ENCODE data around the gene C12orf60. TPM values are rescaled to one million over a fixed set of nuclear protein-coding genes. Genes with fewer than 3 reads are reported as not detected.
A peak's percentile ranks its signal among the peaks of the same experiment; 100 is the strongest.

C12orf60 gene
- total RNA-seq, 4 donors from 2014 or later = 0.31 to 0.83 TPM; not detected in 2

DNA sequence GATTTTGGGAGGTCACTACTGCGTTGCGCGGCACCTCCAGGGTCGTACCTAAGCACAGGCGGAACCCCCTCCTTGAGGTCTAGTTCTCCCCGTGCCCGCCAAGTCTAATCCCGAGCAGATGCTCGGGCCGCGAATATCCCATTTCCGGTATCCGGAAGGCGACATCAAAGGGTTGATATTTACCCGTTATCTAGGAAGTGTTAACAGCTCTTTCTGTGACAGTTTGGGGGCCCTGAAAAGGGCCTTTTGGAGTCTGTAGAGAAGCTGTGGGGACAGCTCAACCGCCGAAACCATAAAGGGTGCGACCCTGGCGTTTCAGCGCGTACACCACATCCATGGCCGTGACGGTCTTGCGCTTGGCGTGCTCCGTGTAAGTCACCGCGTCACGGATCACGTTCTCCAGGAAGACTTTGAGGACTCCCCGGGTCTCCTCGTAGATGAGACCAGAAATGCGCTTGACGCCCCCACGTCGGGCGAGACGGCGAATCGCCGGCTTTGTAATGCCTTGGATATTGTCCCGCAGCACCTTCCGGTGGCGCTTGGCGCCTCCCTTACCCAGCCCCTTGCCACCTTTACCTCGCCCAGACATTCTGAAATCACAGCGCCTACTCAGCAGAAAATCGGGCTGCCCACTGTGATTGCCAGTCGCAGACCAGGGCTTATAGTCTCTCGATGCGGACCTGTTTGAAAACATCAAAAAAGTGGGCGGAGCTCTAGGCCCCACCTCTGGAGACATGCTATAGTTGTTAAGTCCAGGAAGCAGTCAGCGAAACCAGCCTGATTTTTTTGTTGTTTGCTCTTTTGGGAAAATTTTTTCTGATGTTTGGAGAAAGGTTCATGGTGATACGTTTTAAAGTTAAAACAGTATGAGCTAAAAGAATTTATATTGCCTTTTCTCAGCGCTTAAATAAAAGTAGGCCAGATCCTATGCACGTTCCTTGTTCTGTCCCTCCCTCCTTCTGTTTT lies 32.7 kb upstream of the C12orf60 start:
- TF ChIP-seq, protein P1, sequence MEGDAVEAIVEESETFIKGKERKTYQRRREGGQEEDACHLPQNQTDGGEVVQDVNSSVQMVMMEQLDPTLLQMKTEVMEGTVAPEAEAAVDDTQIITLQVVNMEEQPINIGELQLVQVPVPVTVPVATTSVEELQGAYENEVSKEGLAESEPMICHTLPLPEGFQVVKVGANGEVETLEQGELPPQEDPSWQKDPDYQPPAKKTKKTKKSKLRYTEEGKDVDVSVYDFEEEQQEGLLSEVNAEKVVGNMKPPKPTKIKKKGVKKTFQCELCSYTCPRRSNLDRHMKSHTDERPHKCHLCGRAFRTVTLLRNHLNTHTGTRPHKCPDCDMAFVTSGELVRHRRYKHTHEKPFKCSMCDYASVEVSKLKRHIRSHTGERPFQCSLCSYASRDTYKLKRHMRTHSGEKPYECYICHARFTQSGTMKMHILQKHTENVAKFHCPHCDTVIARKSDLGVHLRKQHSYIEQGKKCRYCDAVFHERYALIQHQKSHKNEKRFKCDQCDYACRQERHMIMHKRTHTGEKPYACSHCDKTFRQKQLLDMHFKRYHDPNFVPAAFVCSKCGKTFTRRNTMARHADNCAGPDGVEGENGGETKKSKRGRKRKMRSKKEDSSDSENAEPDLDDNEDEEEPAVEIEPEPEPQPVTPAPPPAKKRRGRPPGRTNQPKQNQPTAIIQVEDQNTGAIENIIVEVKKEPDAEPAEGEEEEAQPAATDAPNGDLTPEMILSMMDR (IDR thresholded peaks at IDR 0.05) = no peak
- TF ChIP-seq POLR2AphosphoS5 (IDR thresholded peaks at IDR 0.05) = peak; percentile 86 to 96 (median 96)
- no peak for TF ChIP-seq EP300 (IDR thresholded peaks at IDR 0.05)
- TF ChIP-seq POLR2A (IDR thresholded peaks at IDR 0.05) = peak; percentile 86 to 93
- Histone ChIP-seq H3K27me3 (no peaks in the 10 kb centered on the region), H3K4me3 (peak overlapping the region; percentile 86), H3K27ac (peak overlapping the region; percentile 97), H3K9me3 (no peaks in the 10 kb centered on the region), H3K4me1 (peaks cover 38% of the 10 kb centered on the region), H3K36me3 (no peaks in the 10 kb centered on the region)
- peak; percentile 96 to 97 for DNase-seq (ENCODE audit: low spot score in 2 of 2)
- 0% methylated on average over 27 of the region's 56 CpGs for WGBS

GRCh38 chr12:14771651-14772137 lies 31.8 kb upstream of the C12orf60 start:
- no peaks in the 10 kb centered on the region for H3K9me3 ChIP-seq
- H3K27me3 ChIP-seq = no peaks in the 10 kb centered on the region
- DNase-seq (ENCODE audit: low spot score in 2 of 2) = no peak
- no peaks in the 10 kb centered on the region for H3K36me3 ChIP-seq
- H3K4me1 ChIP-seq = peaks cover 47% of the 10 kb centered on the region
- peak overlapping the region; percentile 86 for H3K4me3 ChIP-seq
- 23% methylated on average over 6 of the region's 6 CpGs for WGBS
- peak overlapping the region; percentile 97 for H3K27ac ChIP-seq
- TF ChIP-seq POLR2AphosphoS5 (IDR thresholded peaks at IDR 0.05) (no peak), POLR2A (IDR thresholded peaks at IDR 0.05) (no peak), EP300 (IDR thresholded peaks at IDR 0.05) (no peak)
- TF ChIP-seq, protein P1 (IDR thresholded peaks at IDR 0.05) = no peak

DNA sequence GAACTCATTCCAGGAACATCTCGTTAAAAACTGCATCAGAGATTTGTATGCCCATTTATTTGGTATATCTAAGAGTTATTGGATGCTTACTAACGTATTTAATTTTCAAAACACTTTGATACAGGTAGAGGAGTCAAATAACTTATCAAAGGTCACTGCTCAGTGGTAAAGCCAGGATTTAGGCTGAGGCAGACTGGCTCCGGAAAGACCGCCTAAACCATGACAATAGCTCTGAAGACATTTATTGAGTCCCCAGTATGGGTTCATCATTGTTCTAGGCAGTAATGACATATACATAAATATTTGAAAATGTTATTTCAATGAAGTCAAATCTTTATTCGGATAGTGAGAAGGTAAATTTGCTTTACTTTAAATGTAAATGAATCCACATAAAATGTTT lies 30.5 kb upstream of the C12orf60 start:
- no peaks in the 10 kb centered on the region for H3K36me3 ChIP-seq
- H3K9me3 ChIP-seq = no peaks in the 10 kb centered on the region
- TF ChIP-seq, protein P1 (IDR thresholded peaks at IDR 0.05) = no peak
- no peak for TF ChIP-seq POLR2AphosphoS5 (IDR thresholded peaks at IDR 0.05)
- no peak for TF ChIP-seq EP300 (IDR thresholded peaks at IDR 0.05)
- TF ChIP-seq POLR2A (IDR thresholded peaks at IDR 0.05) = no peak
- H3K4me1 ChIP-seq = peaks cover 47% of the 10 kb centered on the region
- H3K27me3 ChIP-seq = no peaks in the 10 kb centered on the region
- no peak overlapping the region for H3K4me3 ChIP-seq
- WGBS = 94% methylated on average over 5 of the region's 5 CpGs
- H3K27ac ChIP-seq = no peak overlapping the region
- DNase-seq (ENCODE audit: low spot score in 2 of 2) = no peak

DNA sequence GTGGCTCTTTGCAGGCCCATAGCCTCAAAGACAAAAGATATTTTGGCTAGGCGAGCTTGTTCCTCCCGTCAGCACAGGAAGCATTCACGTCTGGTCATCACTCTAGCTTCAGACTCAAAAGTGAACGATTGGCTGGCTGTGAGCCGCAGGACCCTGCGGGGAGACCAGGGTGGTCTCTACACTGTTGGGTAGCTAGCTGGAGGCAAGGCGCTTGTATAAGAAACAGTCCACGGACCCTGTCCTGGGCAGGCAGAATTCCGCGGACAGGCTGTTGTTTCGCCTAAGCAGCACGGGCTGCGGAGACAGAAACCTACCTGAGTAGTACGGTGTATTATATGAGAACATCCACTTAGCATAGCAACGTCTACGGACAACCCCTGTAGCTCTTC lies 29.8 kb upstream of the C12orf60 start:
- peak in 1 of 2 donors; percentile 72 for DNase-seq (ENCODE audit: low spot score in 2 of 2)
- 12% methylated on average over 16 of the region's 16 CpGs for WGBS
- Histone ChIP-seq H3K27me3 (no peaks in the 10 kb centered on the region), H3K4me1 (peaks cover 39% of the 10 kb centered on the region), H3K4me3 (peak overlapping the region; percentile 90), H3K9me3 (no peaks in the 10 kb centered on the region), H3K27ac (peak overlapping the region; percentile 99), H3K36me3 (no peaks in the 10 kb centered on the region)
- TF ChIP-seq POLR2AphosphoS5 (IDR thresholded peaks at IDR 0.05) = no peak
- TF ChIP-seq, protein P1 (IDR thresholded peaks at IDR 0.05) = no peak
- no peak for TF ChIP-seq EP300 (IDR thresholded peaks at IDR 0.05)
- TF ChIP-seq POLR2A (IDR thresholded peaks at IDR 0.05) = no peak

Data from suprapubic skin (tissue), 4 donors.